GM12878 (cell line): ENCODE measurements around the gene KIAA1328. TPM values are rescaled to one million over a fixed set of nuclear protein-coding genes. Genes with fewer than 3 reads are reported as not detected.

ENCODE experiments used
- ATAC-seq: fragments of 200-7000 bp; cut with Tn5 transposase; 3 replicates; pipeline ENCODE4 v1.9.1; 2020; ENCODE audit warnings: mild to moderate bottlenecking, moderate library complexity
- BruUV-seq: library from RNA; stranded (reverse); fragments of 400-500 nt; replicated peaks from 2 replicates; lab custom pipeline; 2021; lab: Mats Ljungman, UMichigan
- CTCF ChIA-PET: fragments of 300-600 bp; sonication (Branson Sonifier 250); formaldehyde crosslinking; extraction: SDS; loops from one replicate; lab custom pipeline; 2021; ENCODE audit warnings: inconsistent platforms; lab: Yijun Ruan, JAX
- POLR2A ChIA-PET: fragments of 350-600 bp; formaldehyde crosslinking; extraction: SDS; loops from one replicate; lab custom pipeline; 2021; ENCODE audit warnings: inconsistent platforms; lab: Charles Lee
- RAD21 ChIA-PET: fragments of 300-600 bp; sonication (Branson Sonifier 250); formaldehyde crosslinking; loops from one replicate; lab custom pipeline; 2023; ENCODE audit warnings: antibody characterized with exemption; ENCODE audit not compliant: unreplicated experiment; lab: Charles Lee
- SMC1A ChIA-PET: fragments of 300-600 bp; sonication (Branson Sonifier 250); formaldehyde crosslinking; loops from one replicate; lab custom pipeline; 2023; ENCODE audit not compliant: unreplicated experiment, uncharacterized antibody; lab: Charles Lee
- DNase-seq: peaks from one replicate; pipeline ENCODE4 v3.0.0-alpha.2; 2011; ENCODE audit warnings: low read depth, low spot score
- FAIRE-seq: peaks from 3 replicates; lab custom pipeline; 2011; peaks lifted over from hg19 to GRCh38; lab: Jason Lieb, UNC
- H2AFZ ChIP-seq: 2 replicates; pipeline ENCODE4 v1.6.0; 2011; ENCODE audit warnings: low read depth, low read length, control low read depth; ENCODE audit not compliant: control insufficient read depth
- H3K27ac ChIP-seq: 2 replicates; pipeline ENCODE4 v1.5.1; 2011; ENCODE audit warnings: control low read depth; ENCODE audit not compliant: control insufficient read depth, insufficient read depth
- H3K27me3 ChIP-seq, 2 experiments: replicated peaks in 1 of 2; 2 replicates each; pipeline versions ENCODE4 v1.6.0 to v1.6.1; 2011; ENCODE audit warnings: low read length in 1 of 2; ENCODE audit not compliant: control insufficient read depth in 2 of 2, insufficient read depth in 2 of 2
- H3K36me3 ChIP-seq, 2 experiments: 2 replicates each; pipeline ENCODE4 v1.5.1; 2011; ENCODE audit warnings: low read length in 1 of 2; ENCODE audit not compliant: control insufficient read depth in 2 of 2, insufficient read depth in 2 of 2
- H3K4me1 ChIP-seq: 2 replicates; pipeline ENCODE4 v1.6.1; 2011; ENCODE audit warnings: mild to moderate bottlenecking, low read length, moderate library complexity, mixed read lengths; ENCODE audit not compliant: control insufficient read depth, insufficient read depth
- H3K4me2 ChIP-seq: 2 replicates; pipeline ENCODE4 v1.6.0; 2011; ENCODE audit warnings: control low read depth; ENCODE audit not compliant: control insufficient read depth, insufficient read depth
- H3K4me3 ChIP-seq: fragments of 200-600 bp; sonication (generic); 2 replicates; pipeline ENCODE4 v1.5.1; 2016
- H3K79me2 ChIP-seq: 2 replicates; pipeline ENCODE4 v1.6.0; 2011; ENCODE audit warnings: low read length; ENCODE audit not compliant: control insufficient read depth, insufficient read depth
- H3K9ac ChIP-seq: 2 replicates; pipeline ENCODE4 v1.8.0; 2011; ENCODE audit warnings: low read length, control low read depth, mixed read lengths; ENCODE audit not compliant: control insufficient read depth, insufficient read depth
- H3K9me3 ChIP-seq: replicated peaks from 3 replicates; pipeline ENCODE4 v1.5.1; 2011; ENCODE audit warnings: mild to moderate bottlenecking, low read length; ENCODE audit not compliant: control insufficient read depth, insufficient read depth
- H4K20me1 ChIP-seq: 2 replicates; pipeline ENCODE4 v1.6.0; 2011; ENCODE audit not compliant: control insufficient read depth, insufficient read depth
- ATF7 ChIP-seq: fragments of 450-650 bp; IDR thresholded peaks from 2 replicates; pipeline ENCODE4 v1.6.1; 2016; ENCODE audit warnings: low read depth, mild to moderate bottlenecking
- CHD4 ChIP-seq: fragments of 200-600 bp; sonication (generic); IDR thresholded peaks from 2 replicates; pipeline ENCODE4 v1.6.1; 2016; ENCODE audit warnings: mild to moderate bottlenecking
- JUND ChIP-seq: IDR thresholded peaks from 2 replicates; pipeline ENCODE4 v1.6.1; 2012; ENCODE audit warnings: low read depth, mild to moderate bottlenecking, low read length, improper control_type of control experiment, moderate library complexity
- MAX ChIP-seq: IDR thresholded peaks from 2 replicates; pipeline ENCODE4 v1.6.1; 2012; ENCODE audit warnings: low read depth, low read length, improper control_type of control experiment
- MEF2A ChIP-seq: IDR thresholded peaks from 2 replicates; pipeline ENCODE4 v1.6.1; 2011; ENCODE audit warnings: low read depth, mild to moderate bottlenecking, low read length, moderate library complexity; ENCODE audit not compliant: insufficient read depth
- MEF2B ChIP-seq: fragments of 450-650 bp; IDR thresholded peaks from 2 replicates; pipeline ENCODE4 v1.6.1; 2018; ENCODE audit warnings: mild to moderate bottlenecking, moderate library complexity; ENCODE audit not compliant: partially characterized antibody, poor library complexity, severe bottlenecking
- NFXL1 ChIP-seq: fragments of 450-650 bp; IDR thresholded peaks from 2 replicates; pipeline ENCODE4 v1.6.1; 2017; ENCODE audit warnings: antibody characterized with exemption, mild to moderate bottlenecking, borderline replicate concordance
- NFYA ChIP-seq: IDR thresholded peaks from 2 replicates; pipeline ENCODE4 v1.6.1; 2011; ENCODE audit warnings: low read depth, mild to moderate bottlenecking, low read length, improper control_type of control experiment, borderline replicate concordance
- NR2F1 ChIP-seq: fragments of 450-650 bp; conservative IDR thresholded peaks from 2 replicates; pipeline ENCODE4 v1.6.1; 2017; ENCODE audit warnings: mild to moderate bottlenecking
- RB1 ChIP-seq: fragments of 450-650 bp; formaldehyde crosslinking; IDR thresholded peaks from 2 replicates; pipeline ENCODE4 v1.6.1; 2017; ENCODE audit warnings: mild to moderate bottlenecking, borderline replicate concordance
- STAT1 ChIP-seq: fragments of 450-650 bp; conservative IDR thresholded peaks from 2 replicates; pipeline ENCODE4 v1.6.1; 2014; ENCODE audit warnings: antibody characterized with exemption, mild to moderate bottlenecking
- TCF12 ChIP-seq: IDR thresholded peaks from 2 replicates; pipeline ENCODE4 v1.6.1; 2011; ENCODE audit warnings: low read depth, mild to moderate bottlenecking, low read length
- TCF3 ChIP-seq: IDR thresholded peaks from 2 replicates; pipeline ENCODE4 v1.6.1; 2012; ENCODE audit warnings: low read depth, mild to moderate bottlenecking, low read length, borderline replicate concordance; ENCODE audit not compliant: insufficient read depth
- WRNIP1 ChIP-seq: IDR thresholded peaks from 2 replicates; pipeline ENCODE4 v1.6.1; 2011; ENCODE audit warnings: low read depth, low read length, improper control_type of control experiment, borderline replicate concordance
- ZBED1 ChIP-seq: IDR thresholded peaks from 2 replicates; pipeline ENCODE4 v1.6.1; 2016; ENCODE audit warnings: borderline replicate concordance
- ZNF384 ChIP-seq: IDR thresholded peaks from 2 replicates; pipeline ENCODE4 v1.6.1; 2012; ENCODE audit warnings: low read depth, mild to moderate bottlenecking, low read length, improper control_type of control experiment, borderline replicate concordance
- WGBS: methylation state at CpG from one replicate; pipeline ENCODE4 v1.1.6; 2016; ENCODE audit warnings: low lambda C conversion rate; ENCODE audit not compliant: insufficient replicate concordance, insufficient coverage; ENCODE audit errors: missing lambda C conversion rate; 5-methylcytosine and 5-hydroxymethylcytosine counted together
- in situ Hi-C: fragments of 300-500 bp; cut with MboI; formaldehyde crosslinking; loops from 9 replicates; pipeline ENCODE4 v1.14.3; 2018; ENCODE audit warnings: mixed read lengths
- intact Hi-C: fragments of 100-400 bp; cut with micrococcal nuclease; formaldehyde crosslinking; loops from one replicate; pipeline ENCODE4 v1.14.2; 2022; ENCODE audit not compliant: unreplicated experiment
- polyA plus RNA-seq, 11 experiments: library from polyadenylated mRNA; depleted of rRNA in 4 of 11; unstranded in 6 of 11; stranded (reverse) in 5 of 11; fragments of >200 nt; fragmentation: Nextera tagmentation in 4 of 11; fragmentation: Illumina TruSeq in 1 of 11; extraction: Ambion mirVana in 4 of 11; extraction: Trizol in 1 of 11; gene quantifications; 1 replicate in 1 of 11; 2 replicates in 10 of 11; pipeline versions ENCODE4 v1.2.1 to v1.2.3, GENCODE V29; 2011 to 2016; ENCODE audit warnings: inconsistent platforms in 2 of 11, missing spikeins in 2 of 11, low read depth in 1 of 11
- total RNA-seq, 4 experiments: library from RNA; depleted of rRNA in 3 of 4; stranded (reverse); fragments of >200 nt in 3 of 4; fragmentation: Illumina TruSeq in 1 of 4; extraction: Trizol in 1 of 4; gene quantifications; 2 replicates each; pipeline versions ENCODE4 v1.2.1 to v1.2.3, GENCODE V29; 2013 to 2021

Gene KIAA1328
- total and polyA plus RNA-seq, 10 of the 15 experiments (the other 5 are each of a cell fraction or from before 2014, with no cell fraction given), result 3.1 to 7.1 (median 4.6) TPM

- no peaks in the 10 kb centered on the region for H3K4me1 ChIP-seq
- no peak overlapping the region for H3K4me2 ChIP-seq
- no peaks in the 10 kb centered on the region for H3K9me3 ChIP-seq
- no peak for TF ChIP-seq RB1
- no peak for TF ChIP-seq NR2F1
- TF ChIP-seq MEF2A, result no peak
- no peak for TF ChIP-seq NFXL1
- TF ChIP-seq ZBED1, result no peak
- TF ChIP-seq MEF2B, result no peak
- TF ChIP-seq JUND, result no peak
- no peak for TF ChIP-seq WRNIP1
- TF ChIP-seq MAX, result no peak
- no peak for TF ChIP-seq TCF12
- no peak for TF ChIP-seq ZNF384
- TF ChIP-seq ATF7, result no peak
- TF ChIP-seq TCF3, result no peak
- no peak for TF ChIP-seq NFYA
- TF ChIP-seq STAT1, result no peak
- no peak for TF ChIP-seq CHD4
- in situ Hi-C loops (no loop called here), intact Hi-C loops (no loop called here)
- H3K4me3 ChIP-seq, result no peak overlapping the region
- no peak for DNase-seq
- no peak overlapping the region for H3K27ac ChIP-seq
- no peak overlapping the region for H2AFZ ChIP-seq
- FAIRE-seq, result no peak
- no peaks in the 10 kb centered on the region for H3K27me3 ChIP-seq
- no TSS peak for BruUV-seq
- ChIA-PET CTCF (no interaction called here), POLR2A (no interaction called here), RAD21 (no interaction called here), SMC1A (interaction anchor here (0.8 kb wide), 1 partner anchor 329 kb away, joined by 3 read pairs; no protein-coding TSS in a partner anchor)
- no peaks in the 10 kb centered on the region for H3K79me2 ChIP-seq
- H3K36me3 ChIP-seq, result no peaks in the 10 kb centered on the region
- 47% methylated on average over 4 of the region's 4 CpGs for WGBS
- ATAC-seq, result no peak
- H4K20me1 ChIP-seq, result no peaks in the 10 kb centered on the region
- H3K9ac ChIP-seq, result no peak overlapping the region
Observed at GRCh38 chr18:36950282-36950681, 121.4 kb downstream of the KIAA1328 start.
